SH-SY5Y (cell line): ENCODE data around the gene PPP1CA.

Source experiments
- GATA2 ChIP-seq: IDR thresholded peaks from 2 replicates; pipeline ENCODE4 v1.6.1; 2011; ENCODE audit warnings: mild to moderate bottlenecking, low read depth, low read length
- GATA3 ChIP-seq: IDR thresholded peaks from 2 replicates; pipeline ENCODE4 v1.6.1; 2011; ENCODE audit warnings: low read depth, mild to moderate bottlenecking, low read length, moderate library complexity

Gene PPP1CA

GRCh38 chr11:67391304-67392182, 10.1 kb downstream of the PPP1CA start, which contains the start of gene RAD9A:
Gene RAD9A, plus strand, starts transcription at chr11:67391986. Its CDS starts 59 bp downstream, at chr11:67392045.
- TF ChIP-seq GATA3: no peak

GRCh38 chr11:67390947-67391303, 10.7 kb downstream of the PPP1CA start:
- no peak for TF ChIP-seq GATA2
- TF ChIP-seq GATA3: no peak

- TF ChIP-seq GATA2: no peak
- TF ChIP-seq GATA3: no peak
Measured at GRCh38 chr11:67389477-67389876, 12.2 kb downstream of the PPP1CA start.

GRCh38 chr11:67387518-67387917, 14.1 kb downstream of the PPP1CA start:
- TF ChIP-seq GATA3 (no peak), GATA2 (no peak)

- TF ChIP-seq GATA3 (no peak), GATA2 (no peak)
Measured at GRCh38 chr11:67387069-67387468, 14.6 kb downstream of the PPP1CA start.

GRCh38 chr11:67384851-67385366, 16.7 kb downstream of the PPP1CA start:
- TF ChIP-seq GATA3: no peak
- no peak for TF ChIP-seq GATA2

GRCh38 chr11:67382276-67383136, 19.2 kb downstream of the PPP1CA start:
- TF ChIP-seq GATA2: 0 out of 2 replicates have a peak, but pooled peaks have one; percentile 26
- no peak for TF ChIP-seq GATA3

GRCh38 chr11:67381244-67381972, 20.2 kb downstream of the PPP1CA start:
- TF ChIP-seq GATA2 (no peak), GATA3 (no peak)

- TF ChIP-seq GATA2 (0 out of 2 replicates have a peak, but pooled peaks have one; percentile 10), GATA3 (no peak)
Measured at GRCh38 chr11:67379061-67380058, 22.3 kb downstream of the PPP1CA start.

- no peak for TF ChIP-seq GATA3
- no peak for TF ChIP-seq GATA2
Measured at GRCh38 chr11:67378544-67378943, 23.1 kb downstream of the PPP1CA start.

GRCh38 chr11:67376873-67377808, 24.5 kb downstream of the PPP1CA start:
- no peak for TF ChIP-seq GATA2
- TF ChIP-seq GATA3: no peak
